RWPE1 (cell line): ENCODE data around the gene CPLX1.

ENCODE experiments used
- CTCF ChIA-PET: fragments of 350-600 bp; sonication (Branson Sonifier 250); formaldehyde crosslinking; extraction: SDS; loops from one replicate; lab custom pipeline; 2021; lab: Yijun Ruan, JAX
- POLR2A ChIA-PET: fragments of 400-600 bp; formaldehyde crosslinking; extraction: SDS; loops from one replicate; lab custom pipeline; 2020; ENCODE audit warnings: antibody characterized with exemption; ENCODE audit not compliant: low non-redundant PET; lab: Yijun Ruan, JAX
- DNase-seq: peaks from one replicate; pipeline ENCODE4 v3.0.0; 2012; ENCODE audit warnings: low spot score
- H3K27ac ChIP-seq: fragments of 450-650 bp; 2 replicates; pipeline ENCODE4 v1.5.1; 2017
- TF ChIP-seq, protein P1 (sequence below): fragments of 450-650 bp; conservative IDR thresholded peaks from 2 replicates; pipeline ENCODE4 v1.5.1; 2017; ENCODE audit warnings: low read depth, mild to moderate bottlenecking

Gene CPLX1

DNA sequence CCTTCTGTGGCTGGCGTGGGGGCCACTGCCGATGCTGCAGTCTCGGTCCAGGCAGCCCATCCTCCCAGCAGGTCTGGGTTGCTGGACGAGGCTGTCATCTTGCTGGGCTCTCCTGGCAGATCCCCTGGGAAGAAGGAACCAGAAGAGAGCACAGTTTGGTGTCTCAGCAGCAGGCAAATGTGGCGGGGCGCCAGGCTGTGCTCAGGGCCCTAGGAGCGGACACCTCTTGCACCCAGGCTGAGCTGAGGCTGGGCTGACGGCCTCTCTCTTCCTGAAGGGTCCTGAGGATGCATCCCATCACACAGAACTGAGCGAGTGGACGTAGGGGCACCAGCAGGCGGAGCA, 39.2 kb upstream of the CPLX1 start:
- H3K27ac ChIP-seq, result no peak overlapping the region
- DNase-seq, result no peak
- ChIA-PET POLR2A (no interaction called here), CTCF (no interaction called here)
- TF ChIP-seq, protein P1, sequence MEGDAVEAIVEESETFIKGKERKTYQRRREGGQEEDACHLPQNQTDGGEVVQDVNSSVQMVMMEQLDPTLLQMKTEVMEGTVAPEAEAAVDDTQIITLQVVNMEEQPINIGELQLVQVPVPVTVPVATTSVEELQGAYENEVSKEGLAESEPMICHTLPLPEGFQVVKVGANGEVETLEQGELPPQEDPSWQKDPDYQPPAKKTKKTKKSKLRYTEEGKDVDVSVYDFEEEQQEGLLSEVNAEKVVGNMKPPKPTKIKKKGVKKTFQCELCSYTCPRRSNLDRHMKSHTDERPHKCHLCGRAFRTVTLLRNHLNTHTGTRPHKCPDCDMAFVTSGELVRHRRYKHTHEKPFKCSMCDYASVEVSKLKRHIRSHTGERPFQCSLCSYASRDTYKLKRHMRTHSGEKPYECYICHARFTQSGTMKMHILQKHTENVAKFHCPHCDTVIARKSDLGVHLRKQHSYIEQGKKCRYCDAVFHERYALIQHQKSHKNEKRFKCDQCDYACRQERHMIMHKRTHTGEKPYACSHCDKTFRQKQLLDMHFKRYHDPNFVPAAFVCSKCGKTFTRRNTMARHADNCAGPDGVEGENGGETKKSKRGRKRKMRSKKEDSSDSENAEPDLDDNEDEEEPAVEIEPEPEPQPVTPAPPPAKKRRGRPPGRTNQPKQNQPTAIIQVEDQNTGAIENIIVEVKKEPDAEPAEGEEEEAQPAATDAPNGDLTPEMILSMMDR, result no peak

DNA sequence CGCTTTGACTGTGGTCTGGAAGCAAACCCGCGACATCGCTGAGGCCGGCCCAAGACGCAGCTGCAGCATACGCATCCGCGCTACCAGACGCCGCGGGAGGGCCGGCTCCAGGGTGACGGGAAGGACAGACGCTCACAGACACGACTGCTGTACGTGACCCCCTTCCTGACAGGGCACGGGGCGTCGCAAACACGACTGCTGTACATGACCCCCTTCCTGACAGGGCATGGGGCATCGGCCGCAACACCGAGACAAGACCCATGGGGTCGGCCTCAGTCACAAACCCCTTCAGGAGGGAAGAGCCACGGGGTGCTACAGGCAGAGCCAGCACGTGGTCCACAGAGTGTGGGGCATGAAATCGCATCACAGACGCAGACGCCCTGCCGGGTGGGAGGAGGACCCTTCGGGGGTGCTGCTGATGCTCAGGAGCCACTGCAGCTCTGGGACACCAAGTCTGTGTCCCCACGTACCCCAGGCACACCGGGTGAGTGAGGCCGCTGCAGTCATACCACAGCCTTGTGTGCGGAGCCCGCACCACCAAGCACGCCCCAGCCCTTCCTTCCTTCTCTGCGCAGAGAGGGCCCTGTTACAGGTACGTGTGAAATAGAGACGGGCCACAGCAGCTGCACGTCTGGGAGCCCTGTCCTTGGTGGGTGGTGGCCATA, 38.7 kb upstream of the CPLX1 start:
- ChIA-PET CTCF (no interaction called here), POLR2A (no interaction called here)
- TF ChIP-seq, protein P1, result no peak
- no peak overlapping the region for H3K27ac ChIP-seq
- no peak for DNase-seq

DNA sequence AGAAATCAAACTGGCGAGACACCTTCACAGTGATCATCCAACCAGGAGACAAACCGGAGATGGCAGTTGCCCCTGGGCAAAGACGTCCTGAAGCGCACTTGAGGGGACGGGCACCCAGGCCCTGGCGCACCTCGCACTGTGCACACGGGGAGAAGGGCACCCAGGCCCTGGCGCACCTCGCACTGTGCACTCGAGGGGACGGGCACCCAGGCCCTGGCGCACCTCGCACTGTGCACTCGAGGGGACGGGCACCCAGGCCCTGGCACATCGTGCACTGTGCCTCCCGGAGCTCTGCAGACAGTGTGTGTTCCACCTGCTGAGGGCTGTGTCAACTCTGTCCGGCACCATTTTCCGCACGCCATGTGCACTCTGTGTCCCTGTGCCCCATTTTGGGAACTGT, 34.6 kb upstream of the CPLX1 start:
- no peak for DNase-seq
- no peak overlapping the region for H3K27ac ChIP-seq
- TF ChIP-seq, protein P1, result no peak
- CTCF ChIA-PET, result no interaction called here
- POLR2A ChIA-PET, result no interaction called here

DNA sequence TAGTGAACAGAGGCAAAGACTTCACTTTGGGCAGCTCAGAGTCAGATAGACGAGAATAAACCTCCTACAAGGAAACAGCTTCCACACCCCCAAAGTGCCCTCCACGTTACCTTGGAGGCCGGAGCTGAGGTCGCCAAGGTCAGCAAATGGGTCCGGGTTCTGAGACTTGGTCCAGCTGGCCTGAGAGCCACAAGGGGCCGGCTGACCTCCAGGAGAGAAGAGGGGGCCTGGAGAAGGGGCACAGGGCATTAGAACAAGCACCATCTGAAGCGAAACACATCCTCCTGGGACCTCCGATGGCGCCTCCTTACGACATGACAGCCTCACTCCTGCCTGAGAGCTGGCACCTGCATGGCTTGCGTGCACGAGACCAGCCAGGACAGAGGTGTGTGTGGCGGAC, 33.6 kb upstream of the CPLX1 start:
- H3K27ac ChIP-seq, result no peak overlapping the region
- ChIA-PET POLR2A (no interaction called here), CTCF (no interaction called here)
- DNase-seq, result no peak
- TF ChIP-seq, protein P1, result no peak

DNA sequence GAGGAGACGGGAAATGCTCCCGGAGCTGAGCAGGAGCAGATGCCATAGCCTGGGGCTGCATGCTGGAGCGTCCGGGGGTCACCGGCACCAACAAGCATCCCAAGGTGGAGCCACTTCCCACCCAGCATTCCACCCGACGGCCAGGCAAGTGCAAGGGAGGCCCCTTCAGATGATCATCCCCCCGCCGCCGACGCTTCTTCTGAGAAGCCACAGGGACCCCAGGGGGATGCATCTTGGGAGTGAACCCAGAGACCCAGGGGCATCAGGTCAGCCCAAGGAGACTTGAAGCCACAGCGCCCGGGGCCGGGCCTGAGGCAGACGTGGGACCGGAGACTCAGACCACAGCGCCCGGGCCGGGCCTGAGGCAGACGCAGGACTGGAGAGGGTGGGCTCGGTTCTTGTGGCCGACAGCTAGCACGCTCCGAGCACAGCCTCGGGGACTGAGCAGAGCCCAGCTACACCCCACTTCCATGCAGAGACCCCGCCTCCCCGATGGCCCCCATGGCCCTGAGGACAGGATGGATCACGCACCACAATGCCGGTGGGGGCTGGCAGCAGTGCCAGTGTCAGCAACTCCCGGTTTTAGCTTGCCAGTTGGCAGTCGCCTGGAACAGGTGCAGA, 33.0 kb upstream of the CPLX1 start:
- DNase-seq, result no peak
- no peak overlapping the region for H3K27ac ChIP-seq
- POLR2A ChIA-PET, result no interaction called here
- TF ChIP-seq, protein P1, result no peak
- CTCF ChIA-PET, result no interaction called here

DNA sequence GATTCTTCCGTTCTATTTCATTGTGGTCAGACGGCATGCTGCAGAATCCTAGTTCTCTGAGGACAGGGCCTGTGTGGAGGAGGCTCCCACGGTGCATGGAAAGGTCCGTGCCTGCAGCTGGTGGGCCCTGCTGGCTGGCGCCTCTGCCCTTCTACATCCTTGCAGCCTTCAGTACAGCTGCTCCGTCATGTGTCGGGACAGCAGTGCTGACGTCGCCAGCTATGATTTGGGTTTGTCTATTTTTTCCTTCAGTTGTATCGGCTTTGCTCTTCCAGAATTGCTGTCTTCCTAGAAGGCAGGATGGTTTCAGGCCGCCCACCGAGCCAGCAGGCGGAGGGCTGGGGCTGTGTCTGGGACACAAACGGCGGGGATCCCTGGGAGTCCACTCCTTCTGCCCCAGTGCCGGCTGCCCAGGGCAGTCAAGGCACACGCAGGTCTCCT, 32.1 kb upstream of the CPLX1 start:
- TF ChIP-seq, protein P1, result no peak
- ChIA-PET CTCF (interaction anchor here (0.7 kb wide), 1 partner anchor 8 kb away, joined by 3 read pairs; no protein-coding TSS in a partner anchor), POLR2A (no interaction called here)
- no peak for DNase-seq
- no peak overlapping the region for H3K27ac ChIP-seq
